Parathyroid adenoma (tissue), 2 donors: ENCODE results near the gene SSBP2.

Source experiments
- H2AFZ ChIP-seq: fragments of 300-600 bp; sonication (generic); one replicate; pipeline ENCODE4 v1.7.0; 2017; ENCODE audit warnings: antibody characterized with exemption, mild to moderate bottlenecking
- H3K27ac ChIP-seq: fragments of 300-600 bp; sonication (generic); one replicate; pipeline ENCODE4 v1.7.0; 2017
- H3K27me3 ChIP-seq: fragments of 300-600 bp; sonication (generic); one replicate; pipeline ENCODE4 v1.7.0; 2017; ENCODE audit warnings: low read length; ENCODE audit not compliant: control insufficient read depth, insufficient read depth
- H3K36me3 ChIP-seq: fragments of 300-600 bp; sonication (generic); one replicate; pipeline ENCODE4 v1.7.0; 2017; ENCODE audit warnings: low read length; ENCODE audit not compliant: control insufficient read depth, insufficient read depth
- H3K4me1 ChIP-seq: fragments of 300-600 bp; sonication (generic); one replicate; pipeline ENCODE4 v1.7.0; 2017; ENCODE audit warnings: control low read depth
- H3K4me2 ChIP-seq: fragments of 300-600 bp; sonication (generic); one replicate; pipeline ENCODE4 v1.7.0; 2017; ENCODE audit warnings: low read length
- H3K4me3 ChIP-seq: fragments of 300-600 bp; sonication (generic); one replicate; pipeline ENCODE4 v1.7.0; 2017; ENCODE audit warnings: low read depth, low read length
- H3K79me2 ChIP-seq: fragments of 300-600 bp; sonication (generic); one replicate; pipeline ENCODE4 v1.7.0; 2017; ENCODE audit warnings: control low read depth
- H3K9ac ChIP-seq: fragments of 300-600 bp; sonication (generic); one replicate; pipeline ENCODE4 v1.7.0; 2017; ENCODE audit warnings: mild to moderate bottlenecking
- H3K9me3 ChIP-seq: fragments of 300-600 bp; sonication (generic); one replicate; pipeline ENCODE4 v1.7.0; 2017; ENCODE audit warnings: low read length; ENCODE audit not compliant: control insufficient read depth
- CTCF ChIP-seq: fragments of 300-600 bp; sonication (generic); IDR thresholded peaks from one replicate; pipeline ENCODE4 v1.7.0; 2017; ENCODE audit warnings: antibody characterized with exemption, mild to moderate bottlenecking
- donor health status: primary hyperparathyroidism.

SSBP2 gene

GRCh38 chr5:81537905-81538547 is 212.9 kb downstream of the SSBP2 start:
- Histone ChIP-seq H3K9ac (no peak overlapping the region), H3K4me2 (no peak overlapping the region), H3K79me2 (peaks cover 3% of the 10 kb centered on the region), H3K27ac (no peak overlapping the region), H3K9me3 (no peaks in the 10 kb centered on the region), H3K27me3 (no peaks in the 10 kb centered on the region), H2AFZ (no peak overlapping the region), H3K36me3 (no peaks in the 10 kb centered on the region), H3K4me1 (peaks cover 2% of the 10 kb centered on the region), H3K4me3 (no peak overlapping the region)
- TF ChIP-seq CTCF = no peak

- Histone ChIP-seq H3K9ac (no peak overlapping the region), H3K36me3 (no peaks in the 10 kb centered on the region), H2AFZ (no peak overlapping the region), H3K27ac (no peak overlapping the region), H3K4me2 (no peak overlapping the region), H3K4me3 (no peak overlapping the region), H3K27me3 (no peaks in the 10 kb centered on the region), H3K79me2 (peaks cover 2% of the 10 kb centered on the region), H3K4me1 (peaks cover 2% of the 10 kb centered on the region), H3K9me3 (no peaks in the 10 kb centered on the region)
- no peak for TF ChIP-seq CTCF
These were observed 216.5 kb downstream of the SSBP2 start for GRCh38 chr5:81534441-81534840.

- no peak overlapping the region for H3K4me3 ChIP-seq
- H3K4me2 ChIP-seq = no peak overlapping the region
- no peak overlapping the region for H3K9ac ChIP-seq
- peaks cover 2% of the 10 kb centered on the region for H3K79me2 ChIP-seq
- H3K4me1 ChIP-seq = peaks cover 2% of the 10 kb centered on the region
- H3K27me3 ChIP-seq = no peaks in the 10 kb centered on the region
- H2AFZ ChIP-seq = no peak overlapping the region
- TF ChIP-seq CTCF = no peak
- no peaks in the 10 kb centered on the region for H3K9me3 ChIP-seq
- no peaks in the 10 kb centered on the region for H3K36me3 ChIP-seq
- no peak overlapping the region for H3K27ac ChIP-seq
These were observed 217.1 kb downstream of the SSBP2 start for GRCh38 chr5:81533629-81534405.

GRCh38 chr5:81530919-81531318 is 220.0 kb downstream of the SSBP2 start:
- H3K9ac ChIP-seq = no peak overlapping the region
- no peaks in the 10 kb centered on the region for H3K36me3 ChIP-seq
- H3K27me3 ChIP-seq = no peaks in the 10 kb centered on the region
- H3K27ac ChIP-seq = no peak overlapping the region
- no peak overlapping the region for H3K4me3 ChIP-seq
- no peak overlapping the region for H2AFZ ChIP-seq
- H3K4me2 ChIP-seq = no peak overlapping the region
- peaks cover 2% of the 10 kb centered on the region for H3K79me2 ChIP-seq
- no peaks in the 10 kb centered on the region for H3K9me3 ChIP-seq
- no peak for TF ChIP-seq CTCF
- peaks cover 2% of the 10 kb centered on the region for H3K4me1 ChIP-seq
